Measurements from ENCODE around the gene MED13L.

DNA sequence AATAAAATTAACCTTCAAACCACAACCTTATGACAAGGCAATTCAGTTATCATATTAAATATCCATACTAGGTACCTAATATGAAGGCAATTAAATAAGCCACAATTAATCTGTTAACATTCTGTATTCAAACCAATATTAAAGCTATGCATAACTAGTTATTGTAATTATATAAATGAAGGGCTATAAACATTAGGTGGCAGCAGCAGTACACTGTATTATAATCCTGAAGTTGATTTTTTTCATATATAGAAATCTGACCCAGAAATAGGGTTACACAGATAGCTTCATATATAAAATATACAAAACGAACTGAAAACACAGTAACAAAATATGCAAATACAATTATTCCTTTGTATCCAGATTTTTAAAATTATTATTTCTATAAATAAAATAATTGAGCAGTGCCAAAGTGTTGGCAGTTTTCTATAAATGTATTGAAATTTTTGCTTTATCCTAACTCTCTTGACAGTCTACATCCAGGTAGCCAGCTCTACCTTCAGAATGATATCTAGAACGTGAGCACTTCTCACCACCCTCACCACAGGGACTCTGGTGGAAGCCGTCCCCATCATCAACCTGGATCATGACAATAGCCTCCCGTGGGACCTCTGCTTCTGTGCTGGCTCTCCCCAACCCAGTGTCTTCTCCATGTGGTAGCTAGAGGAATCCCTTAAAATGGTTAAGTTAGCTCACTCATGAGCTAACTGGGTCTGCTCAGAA lies 136.2 kb downstream of the MED13L start:
- TF ChIP-seq EZH2 (IDR thresholded peaks at IDR 0.05; ENCODE audit: low read depth, low read length, severe bottlenecking) (no peak), HDAC6 (IDR thresholded peaks at IDR 0.05; ENCODE audit: low read depth, low read length) (no peak), RFX5 (IDR thresholded peaks at IDR 0.05; ENCODE audit: borderline replicate concordance, low read depth, low read length) (no peak), POLR2A (IDR thresholded peaks at IDR 0.05; ENCODE audit: control extremely low read depth in 1 of 2, low read depth in 2 of 2, low read length in 2 of 2) (no peak), GABPA (IDR thresholded peaks at IDR 0.05; ENCODE audit: borderline replicate concordance, insufficient read depth, low read length) (no peak), RAD21 (IDR thresholded peaks at IDR 0.05 in 1 of 2, conservative IDR thresholded peaks at IDR 0.05 in 1 of 2; ENCODE audit: low read depth in 2 of 2, low read length in 2 of 2) (no peak), CBX5 (IDR thresholded peaks at IDR 0.05; ENCODE audit: low read depth, low read length) (no peak), SIN3A (conservative IDR thresholded peaks at IDR 0.05 in 1 of 2, IDR thresholded peaks at IDR 0.05 in 1 of 2; ENCODE audit: low read depth in 1 of 2, low read length in 2 of 2) (no peak), POLR2AphosphoS5 (IDR thresholded peaks at IDR 0.05; ENCODE audit: low read depth, low read length) (no peak), ZNF274 (IDR thresholded peaks at IDR 0.05; ENCODE audit: borderline replicate concordance, extremely low read depth, low read length) (no peak), JUND (IDR thresholded peaks at IDR 0.05; ENCODE audit: low read length) (no peak), CBX8 (IDR thresholded peaks at IDR 0.05; ENCODE audit: borderline replicate concordance, low read depth, low read length) (no peak)
- TF ChIP-seq, protein P1, sequence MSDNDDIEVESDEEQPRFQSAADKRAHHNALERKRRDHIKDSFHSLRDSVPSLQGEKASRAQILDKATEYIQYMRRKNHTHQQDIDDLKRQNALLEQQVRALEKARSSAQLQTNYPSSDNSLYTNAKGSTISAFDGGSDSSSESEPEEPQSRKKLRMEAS (IDR thresholded peaks at IDR 0.05), result no peak
- TF ChIP-seq, protein P2, sequence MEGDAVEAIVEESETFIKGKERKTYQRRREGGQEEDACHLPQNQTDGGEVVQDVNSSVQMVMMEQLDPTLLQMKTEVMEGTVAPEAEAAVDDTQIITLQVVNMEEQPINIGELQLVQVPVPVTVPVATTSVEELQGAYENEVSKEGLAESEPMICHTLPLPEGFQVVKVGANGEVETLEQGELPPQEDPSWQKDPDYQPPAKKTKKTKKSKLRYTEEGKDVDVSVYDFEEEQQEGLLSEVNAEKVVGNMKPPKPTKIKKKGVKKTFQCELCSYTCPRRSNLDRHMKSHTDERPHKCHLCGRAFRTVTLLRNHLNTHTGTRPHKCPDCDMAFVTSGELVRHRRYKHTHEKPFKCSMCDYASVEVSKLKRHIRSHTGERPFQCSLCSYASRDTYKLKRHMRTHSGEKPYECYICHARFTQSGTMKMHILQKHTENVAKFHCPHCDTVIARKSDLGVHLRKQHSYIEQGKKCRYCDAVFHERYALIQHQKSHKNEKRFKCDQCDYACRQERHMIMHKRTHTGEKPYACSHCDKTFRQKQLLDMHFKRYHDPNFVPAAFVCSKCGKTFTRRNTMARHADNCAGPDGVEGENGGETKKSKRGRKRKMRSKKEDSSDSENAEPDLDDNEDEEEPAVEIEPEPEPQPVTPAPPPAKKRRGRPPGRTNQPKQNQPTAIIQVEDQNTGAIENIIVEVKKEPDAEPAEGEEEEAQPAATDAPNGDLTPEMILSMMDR (IDR thresholded peaks at IDR 0.05; ENCODE audit: control extremely low read depth in 1 of 3, insufficient read depth in 1 of 3, low read depth in 1 of 3, low read length in 3 of 3), result no peak
